ENCODE measurements around the gene CHRD.

GRCh38 chr3:184353546-184353941, 26.3 kb upstream of the CHRD start:
- no peak for TF ChIP-seq POLR2AphosphoS5 (IDR thresholded peaks at IDR 0.05; ENCODE audit: control insufficient read depth, insufficient read depth, low read depth, low read length)
- no peak for TF ChIP-seq TARDBP (IDR thresholded peaks at IDR 0.05)
- TF ChIP-seq HDAC6 (IDR thresholded peaks at IDR 0.05; ENCODE audit: low read depth, low read length): no peak
- no peak for TF ChIP-seq ZNF280B (CRISPR knock-in tag; IDR thresholded peaks at IDR 0.05)
- no peak for TF ChIP-seq BHLHE40 (IDR thresholded peaks at IDR 0.05; ENCODE audit: low read length)
- no peak for TF ChIP-seq RCOR1 (IDR thresholded peaks at IDR 0.05; ENCODE audit: borderline replicate concordance in 1 of 2, low read depth in 2 of 2, low read length in 2 of 2)

Data from K562 (cell line).